Esophagus squamous epithelium (tissue), 4 donors: ENCODE data around the gene IGDCC3.

ENCODE experiments used
- CTCF ChIP-seq, 6 experiments: fragments of 450-650 bp in 4 of 6; fragments of 200-600 bp in 2 of 6; sonication (generic) in 2 of 6; IDR thresholded peaks; one replicate each; pipeline ENCODE4 v1.5.1; 2016 to 2019; ENCODE audit warnings: antibody characterized with exemption in 6 of 6, mild to moderate bottlenecking in 4 of 6, moderate library complexity in 4 of 6
- POLR2A ChIP-seq, 4 donors: fragments of 450-650 bp; IDR thresholded peaks; one replicate each; pipeline ENCODE4 v1.6.1; 2017; ENCODE audit warnings: antibody characterized with exemption in 4 of 4, mild to moderate bottlenecking in 4 of 4, moderate library complexity in 3 of 4

GRCh38 chr15:65384505-65384894 is 6.7 kb upstream of the IGDCC3 start:
- TF ChIP-seq CTCF (IDR thresholded peaks at IDR 0.05) (no peak), POLR2A (IDR thresholded peaks at IDR 0.05) (no peak)
